GM21529 (cell line): ENCODE data around the gene PPM1G.

Experiments used
- ATAC-seq: cut with Tn5 transposase; IDR thresholded peaks from one replicate; pipeline ENCODE4 v1.9.1; 2021; ENCODE audit not compliant: unreplicated experiment

The PPM1G gene

GRCh38 chr2:27336173-27336572 lies 73.2 kb downstream of the PPM1G start:
- no peak for ATAC-seq

- ATAC-seq: no peak
These were observed 74.1 kb downstream of the PPM1G start for GRCh38 chr2:27335311-27335710.
